GM21576 (cell line): ENCODE measurements around the gene POLQ.
"Not testable (repeated sequence)": the region's sequence is repeated elsewhere in the genome, so short reads cannot be mapped to it uniquely, and the experiment has no call there.

Source experiments
- ATAC-seq: cut with Tn5 transposase; IDR thresholded peaks from one replicate; pipeline ENCODE4 v1.9.1; 2021; ENCODE audit warnings: mild to moderate bottlenecking, moderate library complexity; ENCODE audit not compliant: unreplicated experiment

Gene POLQ

GRCh38 chr3:121430664-121431215 is 115.0 kb downstream of the POLQ start:
- no peak for ATAC-seq

- ATAC-seq = no peak
Observed at GRCh38 chr3:121424549-121424948, 121.2 kb downstream of the POLQ start.

- ATAC-seq = no peak
Observed at GRCh38 chr3:121418182-121418581, 127.6 kb downstream of the POLQ start.

GRCh38 chr3:121414924-121415323 is 130.9 kb downstream of the POLQ start:
- no peak for ATAC-seq

GRCh38 chr3:121411523-121411922 is 134.3 kb downstream of the POLQ start:
- ATAC-seq = no peak

GRCh38 chr3:121405631-121406030 is 140.2 kb downstream of the POLQ start:
- no peak for ATAC-seq

- ATAC-seq = no peak
Observed at GRCh38 chr3:121399820-121400219, 146.0 kb downstream of the POLQ start.

- ATAC-seq = not testable (repeated sequence)
Observed at GRCh38 chr3:121398051-121398450, 147.7 kb downstream of the POLQ start.

- ATAC-seq = not testable (repeated sequence)
Observed at GRCh38 chr3:121395967-121396366, 149.8 kb downstream of the POLQ start.

GRCh38 chr3:121388308-121388707 is 157.5 kb downstream of the POLQ start:
- not testable (repeated sequence) for ATAC-seq
